Loucy (cell line): ENCODE results near the gene NEDD4L.

ENCODE experiments used
- CTCF ChIP-seq: fragments of 200-600 bp; sonication (generic); conservative IDR thresholded peaks from 2 replicates; pipeline ENCODE4 v1.5.1; 2014; ENCODE audit warnings: mild to moderate bottlenecking, antibody characterized with exemption, low read length
- EZH2phosphoT487 ChIP-seq: fragments of 200-600 bp; IDR thresholded peaks from 2 replicates; pipeline ENCODE4 v1.6.1; 2018; ENCODE audit warnings: antibody characterized with exemption, mild to moderate bottlenecking, moderate library complexity, borderline replicate concordance

- no peak for TF ChIP-seq CTCF
- TF ChIP-seq EZH2phosphoT487 = no peak
These were observed 33.3 kb downstream of the NEDD4L start for GRCh38 chr18:58077329-58077728.
